ENCODE data around the gene PTPRM.

DNA sequence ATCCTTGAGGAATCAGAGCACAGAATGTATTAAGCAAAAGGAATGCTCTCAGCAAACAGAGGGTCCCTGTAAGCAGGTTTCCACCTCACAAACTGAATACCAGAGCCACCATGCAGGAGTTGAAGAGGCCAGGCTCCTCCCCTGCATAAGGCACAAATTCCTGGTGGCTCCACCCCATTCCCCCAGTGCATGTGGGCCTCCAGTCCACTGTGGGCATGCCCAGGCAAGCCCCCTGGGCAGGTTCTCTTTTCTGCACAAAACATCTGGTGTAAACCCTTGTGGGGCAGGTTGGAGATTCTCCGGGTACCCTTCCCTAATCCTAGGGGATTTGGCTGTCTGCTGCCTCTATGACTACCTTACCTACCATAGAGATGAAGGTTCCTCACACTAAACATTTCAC is 166.5 kb downstream of the PTPRM start:
- TF ChIP-seq, protein P1, sequence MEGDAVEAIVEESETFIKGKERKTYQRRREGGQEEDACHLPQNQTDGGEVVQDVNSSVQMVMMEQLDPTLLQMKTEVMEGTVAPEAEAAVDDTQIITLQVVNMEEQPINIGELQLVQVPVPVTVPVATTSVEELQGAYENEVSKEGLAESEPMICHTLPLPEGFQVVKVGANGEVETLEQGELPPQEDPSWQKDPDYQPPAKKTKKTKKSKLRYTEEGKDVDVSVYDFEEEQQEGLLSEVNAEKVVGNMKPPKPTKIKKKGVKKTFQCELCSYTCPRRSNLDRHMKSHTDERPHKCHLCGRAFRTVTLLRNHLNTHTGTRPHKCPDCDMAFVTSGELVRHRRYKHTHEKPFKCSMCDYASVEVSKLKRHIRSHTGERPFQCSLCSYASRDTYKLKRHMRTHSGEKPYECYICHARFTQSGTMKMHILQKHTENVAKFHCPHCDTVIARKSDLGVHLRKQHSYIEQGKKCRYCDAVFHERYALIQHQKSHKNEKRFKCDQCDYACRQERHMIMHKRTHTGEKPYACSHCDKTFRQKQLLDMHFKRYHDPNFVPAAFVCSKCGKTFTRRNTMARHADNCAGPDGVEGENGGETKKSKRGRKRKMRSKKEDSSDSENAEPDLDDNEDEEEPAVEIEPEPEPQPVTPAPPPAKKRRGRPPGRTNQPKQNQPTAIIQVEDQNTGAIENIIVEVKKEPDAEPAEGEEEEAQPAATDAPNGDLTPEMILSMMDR (conservative IDR thresholded peaks at IDR 0.05; ENCODE audit: low read depth, low read length) = no peak
- no peak for TF ChIP-seq EZH2 (IDR thresholded peaks at IDR 0.05; ENCODE audit: low read length, unreplicated experiment)
